Esophagus (tissue), 2 donors: Measurements from ENCODE around the gene TMEM52B. TPM values are rescaled to one million over a fixed set of nuclear protein-coding genes. Genes with fewer than 3 reads are reported as not detected.
"Not testable (repeated sequence)": the region's sequence is repeated elsewhere in the genome, so short reads cannot be mapped to it uniquely, and the experiment has no call there.

Experiments used
- H3K27ac ChIP-seq, 2 donors: one replicate each; pipeline ENCODE4 v1.5.1; 2013; ENCODE audit warnings: low read depth in 2 of 2, mild to moderate bottlenecking in 2 of 2, inconsistent platforms in 1 of 2, low read length in 1 of 2, moderate library complexity in 1 of 2
- H3K27me3 ChIP-seq, 2 donors: one replicate each; pipeline ENCODE4 v1.6.1; 2013; ENCODE audit warnings: low read length in 2 of 2, control low read depth in 1 of 2, mild to moderate bottlenecking in 1 of 2; ENCODE audit not compliant: insufficient read depth in 2 of 2, control insufficient read depth in 1 of 2
- H3K36me3 ChIP-seq, 2 donors: one replicate each; pipeline ENCODE4 v1.6.1; 2013; ENCODE audit warnings: low read length in 1 of 2; ENCODE audit not compliant: control insufficient read depth in 2 of 2, insufficient read depth in 2 of 2
- H3K4me1 ChIP-seq, 2 donors: one replicate each; pipeline ENCODE4 v1.6.1; 2013; ENCODE audit warnings: low read length in 1 of 2; ENCODE audit not compliant: control insufficient read depth in 2 of 2, insufficient read depth in 2 of 2
- H3K4me3 ChIP-seq, 2 donors: one replicate each; pipeline ENCODE4 v1.5.1; 2013; ENCODE audit warnings: low read length in 2 of 2, mild to moderate bottlenecking in 2 of 2, low read depth in 1 of 2, moderate library complexity in 1 of 2
- H3K9me3 ChIP-seq, 2 donors: one replicate each; pipeline ENCODE4 v1.6.1; 2013; ENCODE audit warnings: mild to moderate bottlenecking in 2 of 2, low read depth in 1 of 2, low read length in 1 of 2, moderate library complexity in 1 of 2; ENCODE audit not compliant: control insufficient read depth in 2 of 2, insufficient read depth in 1 of 2
- WGBS, 2 donors: extraction: QIAGEN DNeasy Blood & Tissue Kit; methylation state at CpG; one replicate each; pipeline ENCODE4 v1.1.7; 2013; 5-methylcytosine and 5-hydroxymethylcytosine counted together
- polyA plus RNA-seq, 2 donors: library from polyadenylated mRNA; stranded (reverse); fragments of 200-250 nt; gene quantifications; one replicate each; pipeline ENCODE4 v1.2.3, GENCODE V29; 2013
- donor health status: healthy with polysubstance abuse.
- donor health status: Bipolar disorder and iron deficiency.

The TMEM52B gene
- polyA plus RNA-seq, 2 donors: 0.04 TPM

GRCh38 chr12:10186299-10186698 is 7.5 kb downstream of the TMEM52B start:
- H3K36me3 ChIP-seq: no peaks in the 10 kb centered on the region
- no peaks in the 10 kb centered on the region for H3K27me3 ChIP-seq
- H3K9me3 ChIP-seq: no peaks in the 10 kb centered on the region
- 34 to 41% methylated on average over 11 of the region's 11 CpGs for WGBS, 2 donors
- no peak overlapping the region for H3K4me3 ChIP-seq
- no peak overlapping the region for H3K27ac ChIP-seq
- no peaks in the 10 kb centered on the region for H3K4me1 ChIP-seq

- not testable (repeated sequence) for H3K27me3 ChIP-seq, H3K4me1 ChIP-seq, H3K27ac ChIP-seq, H3K4me3 ChIP-seq, H3K36me3 ChIP-seq, H3K9me3 ChIP-seq
- WGBS, 2 donors: 85 to 87% methylated on average over 6 of the region's 6 CpGs
Measured at GRCh38 chr12:10186958-10187357, 8.1 kb downstream of the TMEM52B start.

- 38 to 48% methylated on average over 5 of the region's 5 CpGs for WGBS, 2 donors
- H3K27ac ChIP-seq: no peak overlapping the region
- H3K9me3 ChIP-seq: no peaks in the 10 kb centered on the region
- no peaks in the 10 kb centered on the region for H3K36me3 ChIP-seq
- no peaks in the 10 kb centered on the region for H3K27me3 ChIP-seq
- H3K4me1 ChIP-seq: no peaks in the 10 kb centered on the region
- no peak overlapping the region for H3K4me3 ChIP-seq
Measured at GRCh38 chr12:10189653-10190052, 10.8 kb downstream of the TMEM52B start.

GRCh38 chr12:10190558-10191388 is 11.9 kb downstream of the TMEM52B start:
- whole genome bisulfite sequencing, 2 donors: 38 to 40% methylated on average over 13 of the region's 13 CpGs
- Histone ChIP-seq H3K9me3 (no peaks in the 10 kb centered on the region), H3K27ac (no peak overlapping the region)

GRCh38 chr12:10191865-10192264 is 13.0 kb downstream of the TMEM52B start:
- no peak overlapping the region for H3K27ac ChIP-seq

More at GRCh38 chr12:10190558-10191388, 11.9 kb downstream of the TMEM52B start:
- Histone ChIP-seq H3K36me3 (no peaks in the 10 kb centered on the region), H3K4me1 (no peaks in the 10 kb centered on the region), H3K27me3 (no peaks in the 10 kb centered on the region), H3K4me3 (no peak overlapping the region)

GRCh38 chr12:10194160-10194670 is 15.4 kb downstream of the TMEM52B start:
- no peaks in the 10 kb centered on the region for H3K9me3 ChIP-seq
- H3K36me3 ChIP-seq: no peaks in the 10 kb centered on the region
- H3K4me1 ChIP-seq: no peaks in the 10 kb centered on the region
- no peak overlapping the region for H3K27ac ChIP-seq
- H3K4me3 ChIP-seq: no peak overlapping the region
- 77 to 78% methylated on average over 3 of the region's 3 CpGs for WGBS, 2 donors
- H3K27me3 ChIP-seq: no peaks in the 10 kb centered on the region

More at GRCh38 chr12:10191865-10192264, 13.0 kb downstream of the TMEM52B start:
- H3K9me3 ChIP-seq: no peaks in the 10 kb centered on the region
- no peak overlapping the region for H3K4me3 ChIP-seq
- 11 to 16% methylated on average over 2 of the region's 2 CpGs for WGBS, 2 donors
- no peaks in the 10 kb centered on the region for H3K27me3 ChIP-seq
- no peaks in the 10 kb centered on the region for H3K36me3 ChIP-seq
- no peaks in the 10 kb centered on the region for H3K4me1 ChIP-seq

- no peaks in the 10 kb centered on the region for H3K4me1 ChIP-seq
- H3K36me3 ChIP-seq: no peaks in the 10 kb centered on the region
- WGBS, 2 donors: 77 to 80% methylated on average over 10 of the region's 10 CpGs
Measured at GRCh38 chr12:10196210-10196609, 17.4 kb downstream of the TMEM52B start.

GRCh38 chr12:10197879-10198278 is 19.0 kb downstream of the TMEM52B start:
- no peaks in the 10 kb centered on the region for H3K9me3 ChIP-seq
- H3K27me3 ChIP-seq: no peaks in the 10 kb centered on the region
- H3K27ac ChIP-seq: no peak overlapping the region
- H3K36me3 ChIP-seq: no peaks in the 10 kb centered on the region
- no peaks in the 10 kb centered on the region for H3K4me1 ChIP-seq
- H3K4me3 ChIP-seq: no peak overlapping the region
- 81 to 89% methylated on average over 5 of the region's 5 CpGs for WGBS, 2 donors

More at GRCh38 chr12:10196210-10196609, 17.4 kb downstream of the TMEM52B start:
- Histone ChIP-seq H3K27ac (no peak overlapping the region), H3K4me3 (no peak overlapping the region), H3K27me3 (no peaks in the 10 kb centered on the region), H3K9me3 (no peaks in the 10 kb centered on the region)

GRCh38 chr12:10204495-10204894 is 25.7 kb downstream of the TMEM52B start:
- H3K36me3 ChIP-seq, H3K4me1 ChIP-seq, H3K27me3 ChIP-seq, H3K4me3 ChIP-seq, H3K9me3 ChIP-seq, H3K27ac ChIP-seq: not testable (repeated sequence)
- WGBS, 2 donors: 87 to 89% methylated on average over 2 of the region's 2 CpGs
